Activated T-helper 1 cell treated with anti-CD3 and anti-CD28 coated beads, Interleukin-2, amount 50 U/mL, for 16 hours (primary cell): ENCODE measurements around the gene DPH3.
A peak's percentile ranks its signal among the peaks of the same experiment; 100 is the strongest.
"Not testable (repeated sequence)": the region's sequence is repeated elsewhere in the genome, so short reads cannot be mapped to it uniquely, and the experiment has no call there.

Source experiments
- DNase-seq, 2 donors: peaks; one replicate each; pipeline ENCODE4 v3.0.0-alpha.2; 2020; ENCODE audit warnings: low read depth in 1 of 2, low spot score in 1 of 2

DPH3 gene

GRCh38 chr3:16264708-16265454 is at the start of gene DPH3, which contains the start of gene OXNAD1:
Gene DPH3 (minus strand): TSS chr3:16264943. CDS start chr3:16264876, 67 bp downstream.
Gene OXNAD1 (plus strand): TSS chr3:16265212. CDS start chr3:16270953, 5,741 bp downstream.
- DNase-seq = peak; percentile 98

- no peak for DNase-seq
Measured at GRCh38 chr3:16313886-16314645, 49.3 kb upstream of the DPH3 start.

- DNase-seq = peak in 1 of 2 donors; percentile 25
Measured at GRCh38 chr3:16311960-16312451, 47.3 kb upstream of the DPH3 start.

- not testable (repeated sequence) for DNase-seq
Measured at GRCh38 chr3:16310486-16310885, 45.7 kb upstream of the DPH3 start.

GRCh38 chr3:16309558-16309957 is 44.8 kb upstream of the DPH3 start:
- peak in 1 of 2 donors; percentile 19 for DNase-seq

GRCh38 chr3:16308727-16309126 is 44.0 kb upstream of the DPH3 start:
- no peak for DNase-seq

- no peak for DNase-seq
Measured at GRCh38 chr3:16307832-16308531, 43.2 kb upstream of the DPH3 start.

GRCh38 chr3:16305111-16305541 is 40.4 kb upstream of the DPH3 start:
- DNase-seq = no peak

- no peak for DNase-seq
Measured at GRCh38 chr3:16304061-16305010, 39.6 kb upstream of the DPH3 start.

GRCh38 chr3:16303037-16303575 is 38.4 kb upstream of the DPH3 start:
- no peak for DNase-seq

GRCh38 chr3:16302082-16302631 is 37.4 kb upstream of the DPH3 start:
- DNase-seq = no peak

- no peak for DNase-seq
Measured at GRCh38 chr3:16301507-16301906, 36.8 kb upstream of the DPH3 start.

GRCh38 chr3:16300881-16301359 is 36.2 kb upstream of the DPH3 start:
- DNase-seq = no peak

GRCh38 chr3:16300307-16300706 is 35.6 kb upstream of the DPH3 start:
- DNase-seq = no peak

- no peak for DNase-seq
Measured at GRCh38 chr3:16299746-16300145, 35.0 kb upstream of the DPH3 start.

GRCh38 chr3:16298891-16299290 is 34.1 kb upstream of the DPH3 start:
- DNase-seq = no peak

GRCh38 chr3:16297997-16298885 is 33.5 kb upstream of the DPH3 start:
- DNase-seq = no peak

GRCh38 chr3:16295298-16295890 is 30.7 kb upstream of the DPH3 start:
- no peak for DNase-seq
